Measurements from ENCODE around the gene RBM39. TPM values are rescaled to one million over a fixed set of nuclear protein-coding genes. Genes with fewer than 3 reads are reported as not detected.
"Not testable (repeated sequence)": the region's sequence is repeated elsewhere in the genome, so short reads cannot be mapped to it uniquely, and the experiment has no call there.

RBM39 gene
- total RNA-seq, 4 donors from 2014 or later: 232 to 592 (median 389) TPM

- TF ChIP-seq POLR2A (IDR thresholded peaks at IDR 0.05) (no peak), CTCF (IDR thresholded peaks at IDR 0.05) (no peak)
- no peaks in the 10 kb centered on the region for H3K27me3 ChIP-seq
- H3K4me1 ChIP-seq: peaks cover 0 to 4% of the 10 kb centered on the region in 2 donors
- no peak for DNase-seq
- intact Hi-C loops (cut with DNase I; ENCODE audit: low total_unique reads): no loop called here
- H3K9me3 ChIP-seq: no peaks in the 10 kb centered on the region
- no peak overlapping the region for H3K27ac ChIP-seq
- no peak overlapping the region for H3K4me3 ChIP-seq
- no peaks in the 10 kb centered on the region for H3K36me3 ChIP-seq
Measured at GRCh38 chr20:35729836-35730582, 12.1 kb downstream of the RBM39 start.

- Histone ChIP-seq H3K36me3 (no peaks in the 10 kb centered on the region), H3K9me3 (no peaks in the 10 kb centered on the region), H3K4me1 (peaks cover 0 to 4% of the 10 kb centered on the region in 2 donors), H3K27me3 (no peaks in the 10 kb centered on the region), H3K4me3 (no peak overlapping the region), H3K27ac (no peak overlapping the region)
- DNase-seq: no peak
- TF ChIP-seq POLR2A (IDR thresholded peaks at IDR 0.05) (no peak), CTCF (IDR thresholded peaks at IDR 0.05) (no peak)
- intact Hi-C loops (cut with DNase I; ENCODE audit: low total_unique reads): no loop called here
Measured at GRCh38 chr20:35729283-35729807, 12.7 kb downstream of the RBM39 start.

- no peak for TF ChIP-seq POLR2A (IDR thresholded peaks at IDR 0.05)
- TF ChIP-seq CTCF (IDR thresholded peaks at IDR 0.05): no peak
- Histone ChIP-seq H3K4me1 (peaks cover 0 to 4% of the 10 kb centered on the region in 2 donors), H3K4me3 (no peak overlapping the region), H3K27ac (no peak overlapping the region), H3K9me3 (no peaks in the 10 kb centered on the region), H3K36me3 (no peaks in the 10 kb centered on the region), H3K27me3 (no peaks in the 10 kb centered on the region)
- intact Hi-C loops (cut with DNase I; ENCODE audit: low total_unique reads): no loop called here
- no peak for DNase-seq
Measured at GRCh38 chr20:35726842-35727711, 15.0 kb downstream of the RBM39 start.

GRCh38 chr20:35724321-35725230, 17.5 kb downstream of the RBM39 start:
- no peak for DNase-seq
- intact Hi-C loops (cut with DNase I; ENCODE audit: low total_unique reads): no loop called here
- no peak for TF ChIP-seq CTCF (IDR thresholded peaks at IDR 0.05)
- no peak for TF ChIP-seq POLR2A (IDR thresholded peaks at IDR 0.05)
- no peak overlapping the region for H3K4me3 ChIP-seq
- no peaks in the 10 kb centered on the region for H3K9me3 ChIP-seq
- H3K27me3 ChIP-seq: no peaks in the 10 kb centered on the region
- H3K36me3 ChIP-seq: no peaks in the 10 kb centered on the region
- H3K4me1 ChIP-seq: peaks cover 0 to 4% of the 10 kb centered on the region in 2 donors
- no peak overlapping the region for H3K27ac ChIP-seq

- not testable (repeated sequence) for H3K36me3 ChIP-seq
Measured at GRCh38 chr20:35723652-35724320, 18.3 kb downstream of the RBM39 start.

GRCh38 chr20:35723275-35723639, 18.8 kb downstream of the RBM39 start:
- not testable (repeated sequence) for H3K36me3 ChIP-seq

More at GRCh38 chr20:35723652-35724320, 18.3 kb downstream of the RBM39 start:
- H3K4me3 ChIP-seq; H3K9me3 ChIP-seq; H3K4me1 ChIP-seq; H3K27ac ChIP-seq; intact Hi-C loops (cut with DNase I; ENCODE audit: low total_unique reads); DNase-seq; H3K27me3 ChIP-seq: not testable (repeated sequence)

More at GRCh38 chr20:35723275-35723639, 18.8 kb downstream of the RBM39 start:
- H3K27me3 ChIP-seq; H3K9me3 ChIP-seq; intact Hi-C loops (cut with DNase I; ENCODE audit: low total_unique reads); H3K27ac ChIP-seq; H3K4me1 ChIP-seq; H3K4me3 ChIP-seq; DNase-seq: not testable (repeated sequence)
